ENCODE results near the gene TAF3.

TAF3 gene

GRCh38 chr10:8064436-8064835, 246.1 kb downstream of the TAF3 start:
- TF ChIP-seq, protein P1, sequence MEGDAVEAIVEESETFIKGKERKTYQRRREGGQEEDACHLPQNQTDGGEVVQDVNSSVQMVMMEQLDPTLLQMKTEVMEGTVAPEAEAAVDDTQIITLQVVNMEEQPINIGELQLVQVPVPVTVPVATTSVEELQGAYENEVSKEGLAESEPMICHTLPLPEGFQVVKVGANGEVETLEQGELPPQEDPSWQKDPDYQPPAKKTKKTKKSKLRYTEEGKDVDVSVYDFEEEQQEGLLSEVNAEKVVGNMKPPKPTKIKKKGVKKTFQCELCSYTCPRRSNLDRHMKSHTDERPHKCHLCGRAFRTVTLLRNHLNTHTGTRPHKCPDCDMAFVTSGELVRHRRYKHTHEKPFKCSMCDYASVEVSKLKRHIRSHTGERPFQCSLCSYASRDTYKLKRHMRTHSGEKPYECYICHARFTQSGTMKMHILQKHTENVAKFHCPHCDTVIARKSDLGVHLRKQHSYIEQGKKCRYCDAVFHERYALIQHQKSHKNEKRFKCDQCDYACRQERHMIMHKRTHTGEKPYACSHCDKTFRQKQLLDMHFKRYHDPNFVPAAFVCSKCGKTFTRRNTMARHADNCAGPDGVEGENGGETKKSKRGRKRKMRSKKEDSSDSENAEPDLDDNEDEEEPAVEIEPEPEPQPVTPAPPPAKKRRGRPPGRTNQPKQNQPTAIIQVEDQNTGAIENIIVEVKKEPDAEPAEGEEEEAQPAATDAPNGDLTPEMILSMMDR (IDR thresholded peaks at IDR 0.05; ENCODE audit: low read depth, low read length) = no peak
- H3K4me3 ChIP-seq (ENCODE audit: low read depth, low read length) = no peak overlapping the region

- no peak overlapping the region for H3K4me3 ChIP-seq (ENCODE audit: low read depth, low read length)
Measured at GRCh38 chr10:8065651-8066050, 247.3 kb downstream of the TAF3 start.

GRCh38 chr10:8066124-8066523, 247.8 kb downstream of the TAF3 start:
- TF ChIP-seq, protein P1 (IDR thresholded peaks at IDR 0.05; ENCODE audit: low read depth, low read length) = no peak
- H3K4me3 ChIP-seq (ENCODE audit: low read depth, low read length) = no peak overlapping the region

More at GRCh38 chr10:8065651-8066050, 247.3 kb downstream of the TAF3 start:
- TF ChIP-seq, protein P1 (IDR thresholded peaks at IDR 0.05; ENCODE audit: low read depth, low read length) = no peak
